ENCODE data around the gene PDE11A.

The PDE11A gene

GRCh38 chr2:177683661-177684069 lies 388.9 kb downstream of the PDE11A start:
- no peak for DNase-seq

GRCh38 chr2:177682836-177683660 lies 389.5 kb downstream of the PDE11A start:
- no peak for DNase-seq

- no peak for DNase-seq
Measured at GRCh38 chr2:177682006-177682405, 390.6 kb downstream of the PDE11A start.

GRCh38 chr2:177680866-177681712 lies 391.5 kb downstream of the PDE11A start:
- DNase-seq = no peak

- no peak for DNase-seq
Measured at GRCh38 chr2:177679611-177680605, 392.7 kb downstream of the PDE11A start.

- DNase-seq = no peak
Measured at GRCh38 chr2:177678939-177679338, 393.6 kb downstream of the PDE11A start.

GRCh38 chr2:177676636-177677035 lies 395.9 kb downstream of the PDE11A start:
- no peak for DNase-seq

GRCh38 chr2:177675825-177676224 lies 396.8 kb downstream of the PDE11A start:
- no peak for DNase-seq

GRCh38 chr2:177675350-177675821 lies 397.2 kb downstream of the PDE11A start:
- DNase-seq = no peak

- no peak for DNase-seq
Measured at GRCh38 chr2:177673602-177674595, 398.7 kb downstream of the PDE11A start.

- no peak for DNase-seq
Measured at GRCh38 chr2:177671662-177672061, 400.9 kb downstream of the PDE11A start.

GRCh38 chr2:177670791-177671535 lies 401.6 kb downstream of the PDE11A start:
- no peak for DNase-seq

- DNase-seq = no peak
Measured at GRCh38 chr2:177669625-177670330, 402.8 kb downstream of the PDE11A start.

GRCh38 chr2:177669201-177669600 lies 403.4 kb downstream of the PDE11A start:
- no peak for DNase-seq

GRCh38 chr2:177668617-177669016 lies 404.0 kb downstream of the PDE11A start:
- DNase-seq = no peak

- no peak for DNase-seq
Measured at GRCh38 chr2:177667626-177668025, 405.0 kb downstream of the PDE11A start.

GRCh38 chr2:177666408-177666807 lies 406.2 kb downstream of the PDE11A start:
- no peak for DNase-seq

- no peak for DNase-seq
Measured at GRCh38 chr2:177665948-177666347, 406.6 kb downstream of the PDE11A start.

GRCh38 chr2:177665328-177665727 lies 407.2 kb downstream of the PDE11A start:
- DNase-seq = no peak

GRCh38 chr2:177662895-177663294 lies 409.7 kb downstream of the PDE11A start:
- no peak for DNase-seq
